Thoracic aorta (tissue), 2 donors: ENCODE data around the gene PMEPA1. TPM values are rescaled to one million over a fixed set of nuclear protein-coding genes. Genes with fewer than 3 reads are reported as not detected.

Experiments used
- ATAC-seq: fragments of 150-250 bp; one replicate; pipeline ENCODE4 v1.8.0; 2017; ENCODE audit warnings: low read depth; ENCODE audit not compliant: insufficient number of reproducible peaks, low FRiP score
- DNase-seq: peaks from one replicate; pipeline ENCODE4 v3.0.0-alpha.2; 2020; ENCODE audit warnings: low spot score
- H3K27ac ChIP-seq, 2 donors: fragments of 200-600 bp; sonication (generic); 1 replicate in 1 of 2; 2 replicates in 1 of 2; pipeline ENCODE4 v1.5.1; 2016; ENCODE audit warnings: mild to moderate bottlenecking in 2 of 2, moderate library complexity in 2 of 2
- H3K27me3 ChIP-seq: fragments of 200-600 bp; sonication (generic); replicated peaks from 2 replicates; pipeline ENCODE4 v1.6.0; 2016; ENCODE audit warnings: mild to moderate bottlenecking; ENCODE audit not compliant: insufficient read depth
- H3K36me3 ChIP-seq: fragments of 200-600 bp; sonication (generic); one replicate; pipeline ENCODE4 v1.5.1; 2016
- H3K4me1 ChIP-seq, 2 donors: fragments of 200-600 bp; sonication (generic); 1 replicate in 1 of 2; 2 replicates in 1 of 2; pipeline versions ENCODE4 v1.5.1 to v1.6.0; 2016; ENCODE audit warnings: low read depth in 2 of 2, mild to moderate bottlenecking in 1 of 2; ENCODE audit not compliant: control insufficient read depth in 1 of 2
- H3K4me3 ChIP-seq: fragments of 200-600 bp; sonication (generic); 2 replicates; pipeline ENCODE4 v1.5.1; 2016; ENCODE audit warnings: mild to moderate bottlenecking
- H3K9me3 ChIP-seq: fragments of 200-600 bp; sonication (generic); 2 replicates; pipeline ENCODE4 v1.5.1; 2016
- CTCF ChIP-seq: fragments of 200-600 bp; sonication (generic); IDR thresholded peaks from one replicate; pipeline ENCODE4 v1.5.1; 2019; ENCODE audit warnings: antibody characterized with exemption
- total RNA-seq, 2 donors: library from RNA; depleted of rRNA; stranded (reverse); fragments of >200 nt; gene quantifications; one replicate each; pipeline versions ENCODE4 v1.1.0 to v1.2.3, GENCODE V29; 2016

The PMEPA1 gene
- total RNA-seq, 2 donors from 2014 or later: 68.4 to 104 TPM

GRCh38 chr20:57736738-57737347 lies 27.0 kb upstream of the PMEPA1 start:
- Histone ChIP-seq H3K4me3 (no peak overlapping the region), H3K4me1 (no peaks in the 10 kb centered on the region), H3K36me3 (no peaks in the 10 kb centered on the region), H3K27ac (no peak overlapping the region), H3K27me3 (no peaks in the 10 kb centered on the region), H3K9me3 (no peaks in the 10 kb centered on the region)
- TF ChIP-seq CTCF: no peak
- DNase-seq: no peak
- no peak for ATAC-seq

- Histone ChIP-seq H3K4me3 (no peak overlapping the region), H3K27ac (no peak overlapping the region), H3K36me3 (no peaks in the 10 kb centered on the region), H3K27me3 (no peaks in the 10 kb centered on the region), H3K9me3 (no peaks in the 10 kb centered on the region), H3K4me1 (no peaks in the 10 kb centered on the region)
- ATAC-seq (no peak), DNase-seq (no peak)
- TF ChIP-seq CTCF: no peak
Measured at GRCh38 chr20:57735831-57736737, 26.3 kb upstream of the PMEPA1 start.

GRCh38 chr20:57734754-57735153 lies 24.9 kb upstream of the PMEPA1 start:
- H3K4me3 ChIP-seq: no peak overlapping the region
- H3K27ac ChIP-seq: no peak overlapping the region
- no peak for TF ChIP-seq CTCF
- peaks cover 5 to 10% of the 10 kb centered on the region in 2 donors for H3K4me1 ChIP-seq
- ATAC-seq (no peak), DNase-seq (no peak)
- H3K36me3 ChIP-seq: no peaks in the 10 kb centered on the region
- H3K9me3 ChIP-seq: no peaks in the 10 kb centered on the region
- H3K27me3 ChIP-seq: no peaks in the 10 kb centered on the region

- TF ChIP-seq CTCF: no peak
- H3K4me1 ChIP-seq: peaks cover 5 to 10% of the 10 kb centered on the region in 2 donors
- no peak overlapping the region for H3K4me3 ChIP-seq
- no peak overlapping the region for H3K27ac ChIP-seq
- H3K27me3 ChIP-seq: no peaks in the 10 kb centered on the region
- ATAC-seq (no peak), DNase-seq (no peak)
- no peaks in the 10 kb centered on the region for H3K9me3 ChIP-seq
- no peaks in the 10 kb centered on the region for H3K36me3 ChIP-seq
Measured at GRCh38 chr20:57732226-57732625, 22.4 kb upstream of the PMEPA1 start.

GRCh38 chr20:57728762-57729161 lies 18.9 kb upstream of the PMEPA1 start:
- ATAC-seq (no peak), DNase-seq (no peak)
- Histone ChIP-seq H3K9me3 (no peaks in the 10 kb centered on the region), H3K4me3 (no peak overlapping the region), H3K27me3 (no peaks in the 10 kb centered on the region), H3K4me1 (peaks cover 5 to 10% of the 10 kb centered on the region in 2 donors), H3K27ac (no peak overlapping the region), H3K36me3 (no peaks in the 10 kb centered on the region)
- TF ChIP-seq CTCF: no peak
